ENCODE data around the gene THYN1.

Gene THYN1

GRCh38 chr11:134223121-134223520 is 30.0 kb downstream of the THYN1 start:
- peak; percentile 46 for DNase-seq (ENCODE audit: low read depth)
- peak overlapping the region; percentile 77 for H3K4me3 ChIP-seq (ENCODE audit: low read depth, low read length)
- TF ChIP-seq POLR2A (IDR thresholded peaks at IDR 0.05; ENCODE audit: extremely low read depth, insufficient read length) (no peak), CTCF (IDR thresholded peaks at IDR 0.05; ENCODE audit: low read depth, low read length) (no peak), MAX (IDR thresholded peaks at IDR 0.05; ENCODE audit: low read depth, low read length) (no peak), MYC (IDR thresholded peaks at IDR 0.05; ENCODE audit: low read depth, low read length) (no peak; the same call in 1 of the 2 replicates)

- no peak for TF ChIP-seq POLR2A (IDR thresholded peaks at IDR 0.05; ENCODE audit: extremely low read depth, insufficient read length)
- no peak for TF ChIP-seq MAX (IDR thresholded peaks at IDR 0.05; ENCODE audit: low read depth, low read length)
- TF ChIP-seq CTCF (IDR thresholded peaks at IDR 0.05; ENCODE audit: low read depth, low read length), result no peak
- no peak for TF ChIP-seq MYC (IDR thresholded peaks at IDR 0.05; ENCODE audit: low read depth, low read length)
- H3K4me3 ChIP-seq (ENCODE audit: low read depth, low read length), result no peak overlapping the region
Measured at GRCh38 chr11:134216816-134217215, 36.3 kb downstream of the THYN1 start.

GRCh38 chr11:134215836-134216235 is 37.3 kb downstream of the THYN1 start:
- no peak for TF ChIP-seq MAX (IDR thresholded peaks at IDR 0.05; ENCODE audit: low read depth, low read length)
- TF ChIP-seq POLR2A (IDR thresholded peaks at IDR 0.05; ENCODE audit: extremely low read depth, insufficient read length), result no peak
- TF ChIP-seq CTCF (IDR thresholded peaks at IDR 0.05; ENCODE audit: low read depth, low read length), result no peak
- TF ChIP-seq MYC (IDR thresholded peaks at IDR 0.05; ENCODE audit: low read depth, low read length), result no peak
- H3K4me3 ChIP-seq (ENCODE audit: low read depth, low read length), result no peak overlapping the region
- DNase-seq (ENCODE audit: low read depth), result no peak

More at GRCh38 chr11:134216816-134217215, 36.3 kb downstream of the THYN1 start:
- no peak for DNase-seq (ENCODE audit: low read depth)

GRCh38 chr11:134207538-134208239 is 45.5 kb downstream of the THYN1 start:
- TF ChIP-seq CTCF (IDR thresholded peaks at IDR 0.05; ENCODE audit: low read depth, low read length) (peak; percentile 41), MYC (IDR thresholded peaks at IDR 0.05; ENCODE audit: low read depth, low read length) (no peak)
- no peak overlapping the region for H3K4me3 ChIP-seq (ENCODE audit: low read depth, low read length)
- peak; percentile 51 for DNase-seq (ENCODE audit: low read depth)

GRCh38 chr11:134206185-134206584 is 47.0 kb downstream of the THYN1 start:
- no peak overlapping the region for H3K4me3 ChIP-seq (ENCODE audit: low read depth, low read length)
- TF ChIP-seq POLR2A (IDR thresholded peaks at IDR 0.05; ENCODE audit: extremely low read depth, insufficient read length) (no peak), CTCF (IDR thresholded peaks at IDR 0.05; ENCODE audit: low read depth, low read length) (no peak), MYC (IDR thresholded peaks at IDR 0.05; ENCODE audit: low read depth, low read length) (no peak), MAX (IDR thresholded peaks at IDR 0.05; ENCODE audit: low read depth, low read length) (no peak)
- no peak for DNase-seq (ENCODE audit: low read depth)

Data from NB4 (cell line).